GM12892 (cell line): ENCODE measurements around the gene WDR13.
"Not testable (repeated sequence)": the region's sequence is repeated elsewhere in the genome, so short reads cannot be mapped to it uniquely, and the experiment has no call there.

Source experiments
- DNase-seq: peaks from one replicate; pipeline ENCODE4 v3.0.0; 2011; ENCODE audit not compliant: insufficient read length
- FAIRE-seq: peaks from 2 replicates; lab custom pipeline; 2011; peaks lifted over from hg19 to GRCh38; lab: Jason Lieb, UNC
- POLR2A ChIP-seq: IDR thresholded peaks from 2 replicates; pipeline ENCODE4 v1.6.1; 2011; ENCODE audit warnings: low read depth, low read length, control low read depth
- POLR2AphosphoS5 ChIP-seq: IDR thresholded peaks from 2 replicates; pipeline ENCODE4 v1.6.1; 2011; ENCODE audit warnings: low read depth, low read length, control low read depth
- TAF1 ChIP-seq: IDR thresholded peaks from 2 replicates; pipeline ENCODE4 v1.6.1; 2011; ENCODE audit warnings: low read depth, mild to moderate bottlenecking, control low read depth, low read length, borderline replicate concordance

WDR13 gene

DNA sequence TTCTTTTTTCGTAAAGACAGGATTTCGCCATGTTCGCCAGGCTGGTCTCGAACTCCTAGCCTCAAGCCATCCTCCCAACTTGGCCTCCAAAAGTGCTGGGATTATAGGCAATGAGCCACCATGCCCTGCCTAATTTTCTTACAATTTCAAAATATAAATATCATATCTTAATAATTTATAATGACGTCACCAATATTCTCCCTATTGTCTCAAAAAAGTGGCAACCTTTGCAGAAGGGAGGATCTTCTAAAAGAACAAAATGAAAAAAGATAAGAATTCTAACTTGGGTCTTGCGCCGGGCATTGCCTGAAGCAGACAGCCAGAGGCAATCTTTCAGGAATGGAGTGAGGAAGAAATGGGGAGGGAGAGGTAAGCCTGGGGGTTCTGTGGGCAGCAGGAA lies 48.4 kb downstream of the WDR13 start:
- DNase-seq (no peak), FAIRE-seq (no peak)
- TF ChIP-seq POLR2A (no peak), POLR2AphosphoS5 (no peak), TAF1 (no peak)

DNA sequence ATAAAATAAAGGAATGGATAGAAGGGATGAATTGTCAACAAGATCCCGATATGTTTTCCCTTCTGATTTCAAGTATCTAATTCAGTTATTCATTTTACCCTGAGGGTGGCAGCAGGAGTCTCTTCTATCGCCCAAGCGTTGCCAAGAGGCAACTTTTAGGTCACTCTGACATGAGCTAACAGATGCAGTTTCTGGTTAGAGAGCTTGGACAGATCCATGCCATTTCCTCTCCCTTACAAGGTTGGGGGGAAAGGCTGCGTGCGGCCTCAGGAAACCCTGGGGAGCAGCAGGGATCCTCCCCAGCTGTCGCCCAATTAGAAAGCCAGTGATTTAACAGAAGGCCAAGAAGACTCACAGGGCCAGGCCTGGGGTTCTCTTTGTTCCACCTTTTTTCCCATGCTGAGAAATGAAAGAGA lies 51.1 kb downstream of the WDR13 start:
- FAIRE-seq (no peak), DNase-seq (no peak)
- no peak for TF ChIP-seq POLR2AphosphoS5
- TF ChIP-seq TAF1 = no peak
- TF ChIP-seq POLR2A = no peak

GRCh38 chrX:48649102-48649501 lies 51.8 kb downstream of the WDR13 start:
- no peak for FAIRE-seq
- no peak for DNase-seq
- TF ChIP-seq POLR2AphosphoS5 (no peak), TAF1 (no peak), POLR2A (no peak)

- not testable (repeated sequence) for FAIRE-seq, DNase-seq
Observed at GRCh38 chrX:48652055-48652579, 54.8 kb downstream of the WDR13 start.

- not testable (repeated sequence) for DNase-seq, FAIRE-seq
Observed at GRCh38 chrX:48654746-48655145, 57.5 kb downstream of the WDR13 start.
